ENCODE data around the gene RTL1. TPM values are rescaled to one million over a fixed set of nuclear protein-coding genes. Genes with fewer than 3 reads are reported as not detected.

Gene RTL1
- total and polyA plus RNA-seq, 2 donors (not counting 3 experiments of a cell fraction or from before 2014, with no cell fraction given): not detected

DNA sequence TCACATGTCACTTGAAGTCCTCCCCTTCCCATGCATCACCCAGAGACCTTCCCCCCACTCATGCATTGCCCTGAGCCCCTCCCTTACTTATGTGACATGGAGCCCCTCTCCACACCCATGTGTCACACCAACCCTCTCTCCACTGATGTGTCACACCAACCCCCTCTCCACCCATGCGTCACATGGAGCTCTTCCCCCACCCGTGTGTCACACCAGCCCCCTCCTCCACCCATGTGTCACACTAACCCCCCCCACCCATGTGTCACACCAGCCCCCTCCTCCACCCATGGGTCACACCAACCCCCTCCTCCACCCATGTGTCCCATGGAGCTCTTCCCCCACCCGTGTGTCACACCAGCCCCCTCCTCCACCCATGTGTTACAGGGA, 30.4 kb downstream of the RTL1 start:
- TF ChIP-seq JUN (IDR thresholded peaks at IDR 0.05; ENCODE audit: borderline replicate concordance, insufficient read depth, insufficient read length, low read depth): no peak
- TF ChIP-seq POLR2AphosphoS5 (IDR thresholded peaks at IDR 0.05; ENCODE audit: insufficient read depth, low read depth, low read length): no peak
- TF ChIP-seq GATA2 (IDR thresholded peaks at IDR 0.05; ENCODE audit: insufficient read depth, insufficient read length, low read depth, low read length): no peak
- TF ChIP-seq EZH2 (IDR thresholded peaks at IDR 0.05; ENCODE audit: borderline replicate concordance, low read depth, low read length, severe bottlenecking): no peak
- TF ChIP-seq MYC (IDR thresholded peaks at IDR 0.05; ENCODE audit: low read depth, low read length): no peak
- TF ChIP-seq, protein P1, sequence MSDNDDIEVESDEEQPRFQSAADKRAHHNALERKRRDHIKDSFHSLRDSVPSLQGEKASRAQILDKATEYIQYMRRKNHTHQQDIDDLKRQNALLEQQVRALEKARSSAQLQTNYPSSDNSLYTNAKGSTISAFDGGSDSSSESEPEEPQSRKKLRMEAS (IDR thresholded peaks at IDR 0.05; ENCODE audit: insufficient read depth, insufficient read length): no peak
- no peak for TF ChIP-seq POLR2A (IDR thresholded peaks at IDR 0.05; ENCODE audit: low read depth, low read length)
- TF ChIP-seq CTCF (IDR thresholded peaks at IDR 0.05; ENCODE audit: extremely low read depth in 1 of 2, insufficient read depth in 1 of 2, low read depth in 1 of 2, low read length in 2 of 2): no peak
- TF ChIP-seq FOS (IDR thresholded peaks at IDR 0.05; ENCODE audit: borderline replicate concordance, insufficient read depth, low read length): no peak
- BruUV-seq (replicated peaks): no TSS peak
- Histone ChIP-seq H3K4me2 (ENCODE audit: insufficient read depth, low read length) (no peak overlapping the region), H3K9ac (replicated peaks; ENCODE audit: extremely low read depth, insufficient read depth, low read length) (no peak overlapping the region), H3K9me1 (replicated peaks; ENCODE audit: control insufficient read depth, extremely low read depth, insufficient read depth, low read length) (no peaks in the 10 kb centered on the region), H3K4me3 (replicated peaks in 1 of 3; ENCODE audit: insufficient read depth in 1 of 3, low read depth in 1 of 3, low read length in 3 of 3) (no peak overlapping the region), H3K79me2 (ENCODE audit: control insufficient read depth, insufficient read depth, low read length) (no peaks in the 10 kb centered on the region), H3K27me3 (ENCODE audit: control insufficient read depth in 2 of 2, insufficient read depth in 2 of 2, low read length in 2 of 2) (no peaks in the 10 kb centered on the region), H3K27ac (ENCODE audit: insufficient read depth, low read depth, low read length) (no peak overlapping the region), H2AFZ (ENCODE audit: low read depth, low read length) (no peak overlapping the region), H3K4me1 (ENCODE audit: control insufficient read depth, extremely low read depth, insufficient read depth, low read length) (no peaks in the 10 kb centered on the region), H3K9me3 (replicated peaks; ENCODE audit: control insufficient read depth, insufficient read depth, low read length) (no peaks in the 10 kb centered on the region), H4K20me1 (replicated peaks; ENCODE audit: control insufficient read depth, extremely low read depth, insufficient read depth, low read length) (no peaks in the 10 kb centered on the region), H3K36me3 (ENCODE audit: control insufficient read depth in 2 of 2, extremely low read depth in 1 of 2, insufficient read depth in 2 of 2, low read length in 2 of 2) (peaks cover 0 to 7% of the 10 kb centered on the region in 2 experiments)
- POLR2A ChIA-PET: no interaction called here
- dilution Hi-C loops (cut with MboI; ENCODE audit: extremely low pct_ligation_motif_present, low sequenced_read_pairs) (no loop called here), intact Hi-C loops (cut with micrococcal nuclease) (no loop called here)
- no peak for FAIRE-seq
- no peak for DNase-seq (ENCODE audit: low read depth, low spot score)
- CTCF ChIA-PET: interaction anchor here (1.1 kb wide), 1 partner anchor 20 kb away, joined by 4 read pairs; no protein-coding TSS in a partner anchor

Data from endothelial cell of umbilical vein (primary cell).